Nephron progenitor cell (in vitro differentiated cells): ENCODE measurements around the gene A2ML1.

Source experiments
- DNase-seq: peaks from one replicate; pipeline ENCODE4 v3.0.0; 2021
- H3K27ac Mint-ChIP-seq: 2 replicates; pipeline ENCODE4 v1.8.0; 2021; ENCODE audit warnings: mild to moderate bottlenecking, moderate library complexity, mixed read lengths
- H3K27me3 Mint-ChIP-seq: 2 replicates; pipeline ENCODE4 v1.8.0; 2021; ENCODE audit warnings: mild to moderate bottlenecking, low read depth, mixed read lengths; ENCODE audit not compliant: poor library complexity
- H3K36me3 Mint-ChIP-seq: 2 replicates; pipeline ENCODE4 v1.8.0; 2021; ENCODE audit warnings: low read depth, mixed read lengths
- H3K4me1 Mint-ChIP-seq: 2 replicates; pipeline ENCODE4 v1.8.0; 2021; ENCODE audit warnings: mixed read lengths
- H3K4me3 Mint-ChIP-seq: 2 replicates; pipeline ENCODE4 v1.8.0; 2021; ENCODE audit warnings: mild to moderate bottlenecking, moderate library complexity, mixed read lengths
- H3K9me3 Mint-ChIP-seq: 2 replicates; pipeline ENCODE4 v1.8.0; 2021; ENCODE audit warnings: mild to moderate bottlenecking, moderate library complexity, mixed read lengths
- CTCF ChIP-seq: fragments of 200-600 bp; sonication (generic); IDR thresholded peaks from 2 replicates; pipeline ENCODE4 v1.5.0; 2021; ENCODE audit warnings: antibody characterized with exemption

Gene A2ML1

GRCh38 chr12:8827551-8828256 lies 5.3 kb downstream of the A2ML1 start:
- DNase-seq = no peak
- Mint-ChIP-seq H3K4me1 (peaks cover 18% of the 10 kb centered on the region), H3K4me3 (no peak overlapping the region), H3K9me3 (peaks cover 26% of the 10 kb centered on the region), H3K27ac (no peak overlapping the region), H3K36me3 (no peaks in the 10 kb centered on the region), H3K27me3 (peaks cover 8% of the 10 kb centered on the region)
- no peak for TF ChIP-seq CTCF

- Mint-ChIP-seq H3K9me3 (peaks cover 26% of the 10 kb centered on the region), H3K27me3 (peaks cover 12% of the 10 kb centered on the region), H3K27ac (peak overlapping the region; percentile 84), H3K36me3 (no peaks in the 10 kb centered on the region), H3K4me3 (no peak overlapping the region), H3K4me1 (peaks cover 15% of the 10 kb centered on the region)
- DNase-seq = no peak
- TF ChIP-seq CTCF = no peak
These were observed 6.1 kb downstream of the A2ML1 start for GRCh38 chr12:8828257-8829124.

GRCh38 chr12:8829125-8829518 lies 6.7 kb downstream of the A2ML1 start:
- TF ChIP-seq CTCF = no peak
- no peak overlapping the region for H3K4me3 Mint-ChIP-seq
- DNase-seq = no peak
- H3K4me1 Mint-ChIP-seq = peaks cover 11% of the 10 kb centered on the region
- peak overlapping the region; percentile 84 for H3K27ac Mint-ChIP-seq
- no peaks in the 10 kb centered on the region for H3K36me3 Mint-ChIP-seq
- H3K27me3 Mint-ChIP-seq = peaks cover 12% of the 10 kb centered on the region
- H3K9me3 Mint-ChIP-seq = peaks cover 26% of the 10 kb centered on the region

GRCh38 chr12:8829621-8830020 lies 7.2 kb downstream of the A2ML1 start:
- Mint-ChIP-seq H3K36me3 (no peaks in the 10 kb centered on the region), H3K27ac (no peak overlapping the region), H3K4me1 (peaks cover 11% of the 10 kb centered on the region), H3K27me3 (peaks cover 13% of the 10 kb centered on the region), H3K4me3 (no peak overlapping the region), H3K9me3 (peaks cover 26% of the 10 kb centered on the region)
- TF ChIP-seq CTCF = no peak
- no peak for DNase-seq

- peaks cover 14% of the 10 kb centered on the region for H3K9me3 Mint-ChIP-seq
- no peak overlapping the region for H3K27ac Mint-ChIP-seq
- peaks cover 11% of the 10 kb centered on the region for H3K4me1 Mint-ChIP-seq
- no peak overlapping the region for H3K4me3 Mint-ChIP-seq
- TF ChIP-seq CTCF = no peak
- H3K27me3 Mint-ChIP-seq = peaks cover 19% of the 10 kb centered on the region
- no peaks in the 10 kb centered on the region for H3K36me3 Mint-ChIP-seq
- no peak for DNase-seq
These were observed 8.7 kb downstream of the A2ML1 start for GRCh38 chr12:8831116-8831515.
